ENCODE results near the gene RIPK1.
"Not testable (repeated sequence)": the region's sequence is repeated elsewhere in the genome, so short reads cannot be mapped to it uniquely, and the experiment has no call there.

The RIPK1 gene

GRCh38 chr6:3136292-3137011 lies 68.2 kb downstream of the RIPK1 start:
- DNase-seq (ENCODE audit: low spot score): no peak

GRCh38 chr6:3137057-3137777 lies 68.9 kb downstream of the RIPK1 start:
- no peak for DNase-seq (ENCODE audit: low spot score)

GRCh38 chr6:3137873-3138272 lies 69.6 kb downstream of the RIPK1 start:
- DNase-seq (ENCODE audit: low spot score): not testable (repeated sequence)

- DNase-seq (ENCODE audit: low spot score): no peak
Observed at GRCh38 chr6:3138341-3138740, 70.0 kb downstream of the RIPK1 start.

GRCh38 chr6:3139090-3139903 lies 71.0 kb downstream of the RIPK1 start:
- no peak for DNase-seq (ENCODE audit: low spot score)

GRCh38 chr6:3140201-3140600 lies 71.9 kb downstream of the RIPK1 start:
- DNase-seq (ENCODE audit: low spot score): no peak

- DNase-seq (ENCODE audit: low spot score): no peak
Observed at GRCh38 chr6:3142536-3142935, 74.2 kb downstream of the RIPK1 start.

- no peak for DNase-seq (ENCODE audit: low spot score)
Observed at GRCh38 chr6:3143158-3143557, 74.9 kb downstream of the RIPK1 start.

GRCh38 chr6:3144571-3144970 lies 76.3 kb downstream of the RIPK1 start:
- no peak for DNase-seq (ENCODE audit: low spot score)

GRCh38 chr6:3147914-3148757 lies 79.8 kb downstream of the RIPK1 start:
- no peak for DNase-seq (ENCODE audit: low spot score)

GRCh38 chr6:3151691-3152090 lies 83.4 kb downstream of the RIPK1 start:
- DNase-seq (ENCODE audit: low spot score): no peak

GRCh38 chr6:3152689-3153088 lies 84.4 kb downstream of the RIPK1 start:
- no peak for DNase-seq (ENCODE audit: low spot score)

- DNase-seq (ENCODE audit: low spot score): not testable (repeated sequence)
Observed at GRCh38 chr6:3155416-3155815, 87.1 kb downstream of the RIPK1 start.

GRCh38 chr6:3156184-3157130 lies 88.2 kb downstream of the RIPK1 start:
- DNase-seq (ENCODE audit: low spot score): not testable (repeated sequence)

GRCh38 chr6:3157131-3157933 lies 89.0 kb downstream of the RIPK1 start, which contains the start of gene TUBB2A:
Gene TUBB2A, minus strand, starts transcription at chr6:3157544. Its CDS starts 81 bp downstream, at chr6:3157463.
- peak; percentile 90 for DNase-seq (ENCODE audit: low spot score)

- DNase-seq (ENCODE audit: low spot score): peak; percentile 85
Observed at GRCh38 chr6:3159805-3160781, 91.8 kb downstream of the RIPK1 start.

- DNase-seq (ENCODE audit: low spot score): no peak
Observed at GRCh38 chr6:3162067-3162497, 93.8 kb downstream of the RIPK1 start.

- DNase-seq (ENCODE audit: low spot score): peak; percentile 72
Observed at GRCh38 chr6:3162565-3163247, 94.4 kb downstream of the RIPK1 start.

All from LoVo (cell line).